Measurements from ENCODE around the gene WDFY4. TPM values are rescaled to one million over a fixed set of nuclear protein-coding genes. Genes with fewer than 3 reads are reported as not detected.

Gene WDFY4
- total and polyA plus RNA-seq, 2 donors (not counting 1 experiment from before 2014, with no cell fraction given) = 0.06 to 0.66 TPM

DNA sequence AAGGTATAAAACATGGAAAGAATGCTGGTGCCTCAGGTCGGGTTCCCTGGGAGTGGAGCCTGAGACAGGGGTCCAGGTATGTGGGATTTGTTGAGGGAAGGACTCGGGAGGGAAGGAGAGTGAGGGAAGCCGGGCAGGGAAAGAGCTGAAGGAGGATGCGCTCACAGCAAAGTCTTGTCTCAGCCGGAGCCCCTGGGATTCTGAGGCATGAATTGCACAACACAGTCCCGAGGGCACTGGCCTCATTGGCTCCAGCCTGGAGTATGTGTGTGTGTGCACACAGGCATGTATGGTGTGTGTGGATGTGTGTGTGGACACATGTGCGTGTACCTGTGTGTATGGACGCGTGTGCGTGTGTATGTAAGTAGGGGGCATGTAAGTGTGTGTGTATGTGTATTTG, 87.4 kb downstream of the WDFY4 start:
- no peaks in the 10 kb centered on the region for H4K20me1 ChIP-seq (ENCODE audit: control insufficient read depth, extremely low read depth, insufficient read depth, low read length)

DNA sequence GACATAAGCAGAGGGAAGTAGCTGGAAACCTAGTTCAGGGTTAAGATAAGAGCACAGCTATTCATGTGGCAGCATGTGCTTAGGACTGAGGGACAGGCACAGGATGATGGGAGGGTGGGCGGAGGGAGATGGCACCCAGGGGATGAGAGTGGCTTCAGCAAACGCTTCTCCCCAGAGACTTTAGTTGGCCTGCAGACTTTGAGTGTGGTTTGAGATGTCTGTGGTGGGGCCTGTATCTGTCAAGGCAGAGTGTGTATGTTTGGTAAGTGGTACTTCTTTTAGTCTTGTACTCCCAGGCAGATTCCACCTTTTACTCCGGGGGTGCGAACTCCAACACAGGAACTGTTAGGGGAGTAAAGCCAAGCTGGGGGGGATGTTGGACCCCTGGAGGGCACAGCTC, 88.9 kb downstream of the WDFY4 start:
- H4K20me1 ChIP-seq (ENCODE audit: control insufficient read depth, extremely low read depth, insufficient read depth, low read length) = no peaks in the 10 kb centered on the region
- no peak overlapping the region for H3K4me2 ChIP-seq (ENCODE audit: extremely low read depth, insufficient read depth, low read length)
- no peak overlapping the region for H3K9ac ChIP-seq (ENCODE audit: insufficient read depth, low read length)
- no peak overlapping the region for H3K27ac ChIP-seq (ENCODE audit: insufficient read depth, low read length)
- DNase-seq (ENCODE audit: low read depth in 2 of 2) = no peak
- no peaks in the 10 kb centered on the region for H3K9me3 ChIP-seq (ENCODE audit: control insufficient read depth, insufficient read depth, low read depth, low read length)
- H3K4me1 ChIP-seq (ENCODE audit: control insufficient read depth, extremely low read depth, insufficient read depth, low read length) = no peaks in the 10 kb centered on the region
- no peak overlapping the region for H2AFZ ChIP-seq (ENCODE audit: low read length)
- no peak overlapping the region for H3K4me3 ChIP-seq (replicated peaks in 1 of 4; ENCODE audit: control extremely low read depth in 1 of 4, insufficient read depth in 1 of 4, low read depth in 3 of 4, low read length in 4 of 4)
- no peaks in the 10 kb centered on the region for H3K36me3 ChIP-seq (ENCODE audit: control insufficient read depth, insufficient read depth, low read length)
- peaks cover 10% of the 10 kb centered on the region for H3K27me3 ChIP-seq (ENCODE audit: control insufficient read depth, insufficient read depth, low read length)
- TF ChIP-seq, protein P1, sequence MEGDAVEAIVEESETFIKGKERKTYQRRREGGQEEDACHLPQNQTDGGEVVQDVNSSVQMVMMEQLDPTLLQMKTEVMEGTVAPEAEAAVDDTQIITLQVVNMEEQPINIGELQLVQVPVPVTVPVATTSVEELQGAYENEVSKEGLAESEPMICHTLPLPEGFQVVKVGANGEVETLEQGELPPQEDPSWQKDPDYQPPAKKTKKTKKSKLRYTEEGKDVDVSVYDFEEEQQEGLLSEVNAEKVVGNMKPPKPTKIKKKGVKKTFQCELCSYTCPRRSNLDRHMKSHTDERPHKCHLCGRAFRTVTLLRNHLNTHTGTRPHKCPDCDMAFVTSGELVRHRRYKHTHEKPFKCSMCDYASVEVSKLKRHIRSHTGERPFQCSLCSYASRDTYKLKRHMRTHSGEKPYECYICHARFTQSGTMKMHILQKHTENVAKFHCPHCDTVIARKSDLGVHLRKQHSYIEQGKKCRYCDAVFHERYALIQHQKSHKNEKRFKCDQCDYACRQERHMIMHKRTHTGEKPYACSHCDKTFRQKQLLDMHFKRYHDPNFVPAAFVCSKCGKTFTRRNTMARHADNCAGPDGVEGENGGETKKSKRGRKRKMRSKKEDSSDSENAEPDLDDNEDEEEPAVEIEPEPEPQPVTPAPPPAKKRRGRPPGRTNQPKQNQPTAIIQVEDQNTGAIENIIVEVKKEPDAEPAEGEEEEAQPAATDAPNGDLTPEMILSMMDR (conservative IDR thresholded peaks at IDR 0.05 in 1 of 2, IDR thresholded peaks at IDR 0.05 in 1 of 2; ENCODE audit: low read depth in 1 of 2, low read length in 2 of 2) = no peak
- no peak for TF ChIP-seq EZH2 (IDR thresholded peaks at IDR 0.05; ENCODE audit: low read length, missing control alignments)
- no peaks in the 10 kb centered on the region for H3K79me2 ChIP-seq (ENCODE audit: control insufficient read depth, insufficient read depth, low read length)

More for the DNA sequence above, 87.4 kb downstream of the WDFY4 start:
- no peak overlapping the region for H2AFZ ChIP-seq (ENCODE audit: low read length)
- H3K79me2 ChIP-seq (ENCODE audit: control insufficient read depth, insufficient read depth, low read length) = no peaks in the 10 kb centered on the region
- H3K36me3 ChIP-seq (ENCODE audit: control insufficient read depth, insufficient read depth, low read length) = no peaks in the 10 kb centered on the region
- no peaks in the 10 kb centered on the region for H3K9me3 ChIP-seq (ENCODE audit: control insufficient read depth, insufficient read depth, low read depth, low read length)
- DNase-seq (ENCODE audit: low read depth in 2 of 2) = no peak
- no peak overlapping the region for H3K4me2 ChIP-seq (ENCODE audit: extremely low read depth, insufficient read depth, low read length)
- H3K27ac ChIP-seq (ENCODE audit: insufficient read depth, low read length) = no peak overlapping the region
- H3K4me1 ChIP-seq (ENCODE audit: control insufficient read depth, extremely low read depth, insufficient read depth, low read length) = no peaks in the 10 kb centered on the region
- no peak overlapping the region for H3K4me3 ChIP-seq (replicated peaks in 1 of 4; ENCODE audit: control extremely low read depth in 1 of 4, insufficient read depth in 1 of 4, low read depth in 3 of 4, low read length in 4 of 4)
- H3K27me3 ChIP-seq (ENCODE audit: control insufficient read depth, insufficient read depth, low read length) = peaks cover 8% of the 10 kb centered on the region
- H3K9ac ChIP-seq (ENCODE audit: insufficient read depth, low read length) = no peak overlapping the region
- no peak for TF ChIP-seq EZH2 (IDR thresholded peaks at IDR 0.05; ENCODE audit: low read length, missing control alignments)
- TF ChIP-seq, protein P1 (conservative IDR thresholded peaks at IDR 0.05 in 1 of 2, IDR thresholded peaks at IDR 0.05 in 1 of 2; ENCODE audit: low read depth in 1 of 2, low read length in 2 of 2) = no peak

DNA sequence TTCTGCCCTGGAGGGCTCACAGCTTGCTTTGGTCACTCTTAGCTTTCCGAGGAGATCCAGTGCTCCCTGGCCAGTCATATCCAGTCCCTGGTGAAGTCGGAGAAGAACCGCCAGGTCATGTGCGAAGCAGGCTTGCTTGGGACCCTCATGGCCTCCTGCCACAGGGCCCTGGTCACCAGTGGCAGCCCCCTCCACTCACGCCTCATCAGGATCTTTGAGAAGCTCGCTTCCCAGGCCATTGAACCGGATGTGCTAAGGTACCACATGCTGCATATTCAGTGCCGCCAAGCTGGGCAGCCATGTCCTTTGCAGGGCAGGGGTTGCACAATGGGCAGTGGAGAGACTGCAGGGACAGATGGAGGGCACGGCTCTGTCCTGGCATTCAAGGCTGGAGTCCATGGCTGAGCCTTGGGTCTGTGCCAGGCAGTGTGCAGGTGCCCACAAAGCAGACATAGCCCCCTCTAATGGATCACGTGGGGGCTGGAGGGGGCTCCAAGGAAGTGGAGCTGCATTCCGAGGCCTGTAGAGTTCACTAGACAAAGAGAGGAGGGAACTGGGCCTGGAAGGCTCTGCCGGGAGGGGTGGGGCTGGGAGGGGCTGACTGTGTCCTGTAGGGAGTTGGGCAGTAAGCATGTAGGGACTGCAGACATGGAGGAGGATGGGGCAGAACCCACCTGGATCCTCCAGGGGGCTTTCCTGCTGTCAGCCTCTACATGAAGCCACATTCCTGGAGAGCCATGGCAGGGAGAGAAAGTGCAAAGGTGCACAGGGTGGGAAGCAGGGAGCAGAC, 89.9 kb downstream of the WDFY4 start:
- H3K4me2 ChIP-seq (ENCODE audit: extremely low read depth, insufficient read depth, low read length) = no peak overlapping the region
- no peaks in the 10 kb centered on the region for H3K9me3 ChIP-seq (ENCODE audit: control insufficient read depth, insufficient read depth, low read depth, low read length)
- H3K9ac ChIP-seq (ENCODE audit: insufficient read depth, low read length) = no peak overlapping the region
- H4K20me1 ChIP-seq (ENCODE audit: control insufficient read depth, extremely low read depth, insufficient read depth, low read length) = no peaks in the 10 kb centered on the region
- no peak overlapping the region for H3K27ac ChIP-seq (ENCODE audit: insufficient read depth, low read length)
- DNase-seq (ENCODE audit: low read depth in 2 of 2) = no peak
- H3K4me1 ChIP-seq (ENCODE audit: control insufficient read depth, extremely low read depth, insufficient read depth, low read length) = no peaks in the 10 kb centered on the region
- H2AFZ ChIP-seq (ENCODE audit: low read length) = no peak overlapping the region
- H3K36me3 ChIP-seq (ENCODE audit: control insufficient read depth, insufficient read depth, low read length) = no peaks in the 10 kb centered on the region
- TF ChIP-seq, protein P1 (conservative IDR thresholded peaks at IDR 0.05 in 1 of 2, IDR thresholded peaks at IDR 0.05 in 1 of 2; ENCODE audit: low read depth in 1 of 2, low read length in 2 of 2) = no peak
- no peak for TF ChIP-seq EZH2 (IDR thresholded peaks at IDR 0.05; ENCODE audit: low read length, missing control alignments)
- H3K4me3 ChIP-seq (replicated peaks in 1 of 4; ENCODE audit: control extremely low read depth in 1 of 4, insufficient read depth in 1 of 4, low read depth in 3 of 4, low read length in 4 of 4) = no peak overlapping the region
- H3K79me2 ChIP-seq (ENCODE audit: control insufficient read depth, insufficient read depth, low read length) = no peaks in the 10 kb centered on the region
- H3K27me3 ChIP-seq (ENCODE audit: control insufficient read depth, insufficient read depth, low read length) = peaks cover 10% of the 10 kb centered on the region
